Head of caudate nucleus (tissue), 42 donors: Measurements from ENCODE around the gene EHF.
"Not testable (repeated sequence)": the region's sequence is repeated elsewhere in the genome, so short reads cannot be mapped to it uniquely, and the experiment has no call there.

Experiments used
- DNase-seq, 42 donors: peaks; one replicate each; pipeline versions ENCODE4 v3.0.0 to v3.0.0-alpha.2; 2020 to 2021; ENCODE audit warnings: mixed read lengths in 7 of 42
- intact Hi-C: fragments of 100-400 bp; cut with DNase I; formaldehyde crosslinking; loops from one replicate; pipeline ENCODE4 v1.15.0; 2022

The EHF gene

GRCh38 chr11:34682825-34683224, 61.9 kb downstream of the EHF start:
- intact Hi-C loops, result no loop called here
- DNase-seq, result no peak

- no peak for DNase-seq
- intact Hi-C loops, result no loop called here
These were observed 62.5 kb downstream of the EHF start for GRCh38 chr11:34683396-34683795.

- intact Hi-C loops, result no loop called here
- no peak for DNase-seq
These were observed 65.0 kb downstream of the EHF start for GRCh38 chr11:34685864-34686263.

GRCh38 chr11:34692299-34692698, 71.4 kb downstream of the EHF start:
- intact Hi-C loops, DNase-seq: not testable (repeated sequence)

GRCh38 chr11:34696862-34697261, 76.0 kb downstream of the EHF start:
- intact Hi-C loops, result no loop called here

GRCh38 chr11:34706709-34707461, 86.0 kb downstream of the EHF start:
- intact Hi-C loops, result no loop called here
- no peak for DNase-seq

More at GRCh38 chr11:34696862-34697261, 76.0 kb downstream of the EHF start:
- DNase-seq, result no peak

- DNase-seq, result no peak
- intact Hi-C loops, result no loop called here
These were observed 86.6 kb downstream of the EHF start for GRCh38 chr11:34707462-34707840.
